Stimulated activated CD8-positive, alpha-beta memory T cell treated with anti-CD3 and anti-CD28 coated beads, Interleukin-7, amount 100 ng/mL, for 4 hours (primary cell): ENCODE data around the gene HSPBP1.
A peak's percentile ranks its signal among the peaks of the same experiment; 100 is the strongest.

Experiments
- DNase-seq, 2 donors: peaks; one replicate each; pipeline ENCODE4 v3.0.0-alpha.2; 2020; ENCODE audit warnings: low read depth in 2 of 2

Gene HSPBP1

DNA sequence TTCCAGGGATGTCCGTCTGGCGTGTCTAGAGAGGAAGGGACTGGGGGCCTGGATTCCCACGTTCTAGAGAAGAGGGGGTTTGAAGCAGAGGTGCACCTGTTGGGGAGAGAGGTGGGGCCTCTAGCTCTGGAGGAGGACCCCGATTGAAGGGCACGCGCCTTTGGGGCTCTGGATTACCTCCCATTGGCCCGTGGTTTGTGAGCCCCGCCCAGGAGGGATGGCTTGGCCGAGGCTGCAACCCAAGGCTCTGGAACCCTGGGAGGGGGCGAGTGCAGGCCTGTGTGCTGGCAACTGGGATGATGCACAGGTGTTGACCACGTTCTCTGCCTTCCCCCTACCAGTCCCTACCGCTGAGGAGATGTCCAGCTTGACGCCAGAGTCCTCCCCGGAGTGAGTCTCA, 25.1 kb upstream of the HSPBP1 start:
- no peak for DNase-seq

DNA sequence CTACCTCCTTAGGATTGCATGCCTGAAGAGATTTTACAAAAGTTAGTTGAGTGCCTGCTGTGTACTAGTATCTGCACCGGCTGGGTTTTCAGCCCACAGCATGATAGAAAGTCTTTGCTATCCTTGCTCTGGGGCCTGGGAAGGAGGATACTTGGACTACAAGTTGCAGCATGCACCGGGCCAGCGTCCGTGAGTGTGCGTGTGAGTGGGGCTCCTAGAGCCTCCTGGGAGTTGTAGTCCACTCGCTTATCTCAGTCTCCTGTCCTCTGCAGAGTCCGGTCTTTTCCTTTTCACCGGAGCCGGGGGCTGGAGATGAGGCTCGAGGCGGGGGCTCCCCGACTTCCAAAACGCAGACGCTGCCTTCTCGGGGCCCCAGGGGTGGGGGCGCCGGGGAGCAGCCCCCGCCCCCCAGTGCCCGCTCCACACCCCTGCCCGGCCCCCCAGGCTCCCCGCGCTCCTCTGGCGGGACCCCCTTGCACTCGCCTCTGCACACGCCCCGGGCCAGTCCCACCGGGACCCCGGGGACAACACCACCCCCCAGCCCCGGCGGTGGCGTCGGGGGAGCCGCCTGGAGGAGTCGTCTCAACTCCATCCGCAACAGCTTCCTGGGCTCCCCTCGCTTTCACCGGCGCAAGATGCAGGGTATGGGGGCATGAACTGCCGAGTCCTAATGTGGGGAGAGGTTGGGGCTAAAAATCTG, 24.5 kb upstream of the HSPBP1 start:
- no peak for DNase-seq

DNA sequence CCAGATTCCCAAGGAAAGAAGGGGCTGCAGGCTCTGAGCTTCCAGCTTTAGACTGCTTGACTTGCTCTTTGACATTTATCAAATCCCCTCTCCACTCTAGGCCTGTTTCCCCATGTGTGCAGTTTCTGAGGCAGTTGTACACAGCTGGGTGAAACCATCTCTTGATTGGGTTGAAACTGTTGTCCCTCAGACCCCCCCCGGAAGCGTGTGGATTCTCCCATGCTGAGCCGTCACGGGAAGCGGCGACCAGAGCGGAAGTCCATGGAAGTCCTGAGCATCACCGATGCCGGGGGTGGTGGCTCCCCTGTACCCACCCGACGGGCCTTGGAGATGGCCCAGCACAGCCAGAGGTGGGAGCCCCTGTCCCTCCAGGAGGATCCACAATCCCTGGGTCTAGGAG, 23.6 kb upstream of the HSPBP1 start:
- DNase-seq: no peak

DNA sequence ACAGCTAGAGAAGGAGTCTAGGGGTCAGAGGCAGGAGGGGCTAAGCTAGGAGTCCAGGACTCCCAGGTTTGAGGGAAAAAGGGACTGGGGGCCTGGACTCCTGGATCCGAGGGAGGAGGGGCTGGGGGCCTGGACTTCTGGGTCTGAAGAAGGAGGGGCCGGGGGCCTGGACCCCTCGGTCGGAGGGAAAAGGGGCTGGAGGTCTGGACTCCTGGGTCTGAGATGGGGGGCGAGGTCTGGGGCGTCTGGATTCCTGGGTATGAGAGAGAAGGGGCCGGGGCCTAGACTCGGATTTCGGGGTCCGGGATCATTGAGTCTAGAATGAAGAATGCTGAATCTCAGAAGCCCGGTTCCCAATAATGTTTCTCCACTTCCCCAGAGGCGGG, 22.4 kb upstream of the HSPBP1 start:
- no peak for DNase-seq

DNA sequence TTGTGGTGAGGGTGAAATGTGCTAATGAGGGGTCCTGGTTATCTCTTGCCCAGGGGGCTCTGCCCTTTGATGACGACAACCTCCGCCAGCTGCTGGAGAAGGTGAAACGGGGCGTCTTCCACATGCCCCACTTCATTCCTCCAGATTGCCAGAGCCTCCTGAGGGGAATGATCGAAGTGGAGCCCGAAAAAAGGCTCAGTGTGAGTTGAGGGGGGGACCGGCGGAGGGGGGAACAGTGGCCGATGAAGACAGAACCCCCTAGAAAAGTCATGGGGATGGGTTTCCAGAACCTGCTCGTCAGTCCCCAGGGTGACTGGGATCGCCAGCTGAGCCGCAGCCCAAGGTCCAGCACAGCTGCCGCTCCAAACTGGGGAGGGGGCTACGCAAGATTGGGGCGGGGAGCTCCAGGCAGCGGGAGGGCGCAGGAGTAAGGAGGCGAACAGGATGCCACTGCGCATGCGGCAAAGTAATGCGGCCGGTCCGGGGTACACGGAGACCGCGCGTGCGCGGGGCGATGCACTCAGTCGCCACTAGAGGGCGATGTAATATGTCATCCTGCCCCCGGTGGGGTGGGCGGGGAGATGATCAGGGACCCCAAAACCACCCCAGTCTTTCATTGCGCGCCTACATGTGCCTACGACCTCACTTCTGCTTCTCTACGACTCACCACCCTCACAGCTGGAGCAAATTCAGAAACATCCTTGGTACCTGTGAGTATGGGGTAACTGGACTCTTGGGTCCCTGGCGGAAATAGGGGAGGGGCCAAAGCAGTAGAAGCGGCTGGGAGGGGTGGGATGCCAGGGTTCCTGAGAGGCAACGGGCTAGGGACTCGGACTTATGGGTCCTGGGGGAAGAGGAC, 21.8 kb upstream of the HSPBP1 start:
- DNase-seq: peak; percentile 88 to 90

DNA sequence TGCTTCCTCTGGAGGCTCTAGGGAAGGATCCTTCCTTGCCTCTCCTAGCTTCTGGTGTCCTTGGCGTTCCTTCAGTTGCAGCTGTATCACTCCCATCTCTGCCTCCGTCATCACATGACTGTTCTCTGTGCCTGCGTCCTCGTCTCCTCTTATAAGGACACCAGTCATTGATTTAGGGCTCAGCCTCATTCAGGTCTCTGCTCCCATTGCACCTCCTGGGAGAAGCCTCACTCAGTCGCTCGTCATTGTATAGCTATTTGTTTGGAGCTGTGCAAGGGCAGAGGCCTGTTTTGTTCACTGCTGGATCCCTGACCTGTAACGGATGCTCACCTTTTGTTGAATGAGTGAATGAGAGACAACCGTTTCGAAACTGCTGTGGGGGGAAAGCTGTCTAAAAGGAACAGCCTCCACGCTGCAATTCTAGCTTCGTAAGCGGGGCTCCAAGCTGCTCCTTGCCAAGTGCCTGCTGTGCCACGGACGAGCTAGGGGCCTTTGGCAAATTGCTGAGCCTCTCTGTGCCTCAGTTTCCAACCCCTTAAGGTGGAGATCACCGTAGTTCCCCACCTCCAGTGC, 21.1 kb upstream of the HSPBP1 start:
- no peak for DNase-seq

DNA sequence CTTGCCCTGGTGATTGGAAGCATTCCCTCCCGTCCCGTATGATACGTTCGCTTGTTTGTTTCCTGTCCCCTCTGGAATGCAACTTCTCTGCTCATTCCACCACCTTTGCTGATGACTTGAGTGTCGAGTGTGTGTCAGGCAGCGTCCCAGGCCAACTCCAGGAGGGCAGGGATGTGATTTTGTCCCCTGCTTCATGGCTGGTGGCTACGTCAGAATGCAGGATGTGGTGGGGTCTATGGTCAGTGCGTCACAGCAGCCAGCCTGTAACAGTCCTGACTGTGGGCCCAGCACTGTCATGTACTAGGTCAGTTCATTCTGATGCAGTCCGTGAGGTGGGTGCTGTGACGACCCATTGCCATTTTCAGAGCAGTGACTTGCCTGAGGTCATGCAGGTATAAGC, 20.1 kb upstream of the HSPBP1 start:
- DNase-seq: no peak

DNA sequence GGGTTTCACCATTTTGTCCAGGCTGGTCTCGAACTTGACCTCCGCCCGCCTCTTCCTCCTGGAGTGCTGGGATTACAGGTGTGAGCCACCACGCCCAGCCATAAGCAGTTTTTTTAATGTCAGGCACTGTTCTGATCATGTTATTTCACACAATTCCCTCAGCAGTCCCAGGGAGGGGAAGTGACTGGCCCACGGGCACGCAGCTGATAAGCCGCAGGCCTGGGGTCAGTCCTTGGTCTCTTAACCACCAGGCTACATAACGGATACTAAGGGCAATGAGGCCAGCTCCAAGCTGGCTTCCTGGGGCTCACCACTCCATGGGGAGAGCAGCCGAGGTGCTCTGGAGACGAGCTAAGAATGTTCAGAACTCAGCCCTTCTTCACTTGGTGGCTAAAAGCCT, 17.4 kb upstream of the HSPBP1 start:
- no peak for DNase-seq

DNA sequence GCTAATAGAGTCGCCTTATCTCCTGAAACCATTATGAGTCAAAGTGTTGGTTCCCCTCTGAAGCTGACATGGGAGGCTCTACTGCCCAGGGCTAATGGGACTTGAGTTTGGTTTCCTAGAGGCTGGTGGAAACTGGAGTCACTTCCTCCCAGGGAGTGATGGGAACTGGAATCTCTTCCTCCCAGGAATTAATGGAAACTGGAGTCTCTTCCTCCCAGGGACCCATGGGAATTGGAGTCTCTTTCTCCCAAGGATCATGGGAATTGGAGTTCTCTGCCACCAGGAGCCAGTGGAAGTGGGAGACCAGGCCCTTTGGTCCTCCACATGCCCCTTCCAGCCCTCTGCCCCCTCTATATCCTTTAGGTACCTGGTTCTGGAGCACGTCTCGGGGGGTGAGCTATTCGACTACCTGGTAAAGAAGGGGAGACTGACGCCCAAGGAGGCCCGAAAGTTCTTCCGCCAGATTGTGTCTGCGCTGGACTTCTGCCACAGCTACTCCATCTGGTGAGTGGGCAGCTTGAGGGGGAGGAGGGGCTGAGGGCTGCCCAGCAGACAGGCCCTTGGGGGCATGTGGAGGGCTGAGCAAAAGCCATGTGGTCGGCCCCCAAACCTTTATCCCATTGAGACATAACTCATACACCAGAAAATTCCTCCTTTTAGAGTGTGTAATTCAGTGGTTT, 9.3 kb upstream of the HSPBP1 start:
- DNase-seq: no peak

DNA sequence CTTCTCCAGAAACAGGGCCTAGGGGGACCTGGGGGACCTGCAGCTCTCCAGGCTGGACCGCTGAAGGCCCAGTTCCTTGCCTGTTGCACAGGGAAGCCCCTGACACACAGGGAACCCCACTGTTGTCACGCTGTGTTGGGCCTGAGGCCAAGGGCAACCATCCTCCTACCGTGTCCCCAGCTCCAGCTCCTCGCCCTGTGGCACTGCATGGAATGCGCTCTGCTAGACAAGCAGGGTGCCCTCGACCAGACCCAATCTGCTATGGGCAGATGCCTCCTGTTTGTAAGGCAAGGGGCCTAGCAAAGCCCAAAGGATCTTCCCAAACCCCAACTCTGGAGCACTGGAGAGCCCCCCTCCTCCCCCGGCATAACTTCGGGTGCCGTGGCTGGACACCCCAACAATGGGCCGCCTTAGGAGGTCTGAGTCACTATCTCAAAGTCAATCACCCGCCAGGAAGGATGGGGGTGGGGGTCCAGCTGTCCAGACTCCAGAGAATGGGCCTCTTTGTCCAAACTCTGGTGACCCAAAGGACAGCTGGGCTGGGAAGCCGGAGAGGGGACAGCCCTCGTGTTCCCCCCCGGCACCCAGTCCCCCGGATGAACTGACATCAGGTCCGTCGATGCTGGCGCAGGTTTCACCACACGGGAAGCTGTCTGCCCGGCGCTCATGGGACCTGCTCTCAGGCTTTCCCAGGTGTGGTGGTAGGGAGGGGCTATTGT, 7.6 kb upstream of the HSPBP1 start:
- no peak for DNase-seq

DNA sequence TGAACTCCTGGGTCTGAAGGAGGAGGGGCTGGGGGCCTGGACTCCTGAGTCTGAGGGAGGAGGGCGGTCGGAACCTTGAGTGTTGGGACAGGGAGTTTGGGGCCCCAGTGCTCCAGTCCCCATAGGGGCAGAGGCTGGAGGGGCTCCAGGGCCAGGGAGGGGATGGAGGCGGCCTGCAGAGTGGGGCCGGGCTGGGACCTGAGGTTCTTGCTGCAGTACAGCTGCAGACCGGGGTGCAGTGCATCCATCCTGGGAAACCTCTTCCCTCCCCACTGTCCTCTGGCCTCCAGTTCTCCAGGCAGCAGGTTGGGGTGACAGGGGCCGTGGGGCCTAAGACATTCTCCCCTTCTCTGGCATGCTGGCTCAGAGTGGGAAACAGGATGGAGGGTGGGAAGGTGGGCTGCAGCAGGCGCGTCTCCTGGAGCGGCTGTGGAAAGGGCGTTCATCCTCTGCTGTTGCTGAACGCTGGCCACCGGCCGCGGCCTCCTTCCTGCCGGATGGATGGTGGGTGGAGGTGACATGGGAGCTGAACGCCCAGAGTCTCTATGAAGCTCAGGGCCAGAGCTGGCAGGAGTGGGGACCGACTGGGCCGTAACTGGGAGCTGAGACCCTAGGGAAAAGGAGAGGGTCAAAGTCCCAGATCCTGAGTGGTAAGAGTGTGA, 5.5 kb upstream of the HSPBP1 start:
- no peak for DNase-seq

DNA sequence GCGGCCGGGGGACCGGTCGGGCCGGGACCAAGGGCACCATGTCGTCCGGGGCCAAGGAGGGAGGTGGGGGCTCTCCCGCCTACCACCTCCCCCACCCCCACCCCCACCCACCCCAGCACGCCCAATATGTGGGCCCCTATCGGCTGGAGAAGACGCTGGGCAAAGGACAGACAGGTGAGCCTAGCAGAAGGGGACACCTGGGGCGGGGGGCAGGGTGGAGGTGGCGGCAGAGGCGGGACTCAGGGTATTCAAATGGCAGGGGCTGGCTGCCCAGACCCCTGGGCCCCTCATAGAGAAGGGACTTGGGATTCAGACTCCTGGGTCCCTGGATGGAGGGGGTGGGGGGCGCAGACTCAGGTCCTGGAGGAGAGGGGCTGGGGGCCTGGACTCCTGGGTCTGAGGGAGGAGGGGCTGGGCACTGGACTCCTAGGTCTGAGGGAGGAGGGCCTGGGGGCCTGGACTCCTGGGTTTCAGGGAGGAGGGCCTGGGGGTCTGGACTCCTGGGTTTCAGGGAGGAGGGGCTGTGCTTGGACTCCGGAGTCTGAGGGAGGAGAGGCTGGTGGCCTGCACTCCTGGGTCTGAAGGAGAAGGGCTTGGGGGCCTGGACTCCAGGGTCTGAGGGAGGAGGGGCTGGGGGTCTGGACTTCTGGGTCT, 4.6 kb upstream of the HSPBP1 start:
- DNase-seq: no peak

DNA sequence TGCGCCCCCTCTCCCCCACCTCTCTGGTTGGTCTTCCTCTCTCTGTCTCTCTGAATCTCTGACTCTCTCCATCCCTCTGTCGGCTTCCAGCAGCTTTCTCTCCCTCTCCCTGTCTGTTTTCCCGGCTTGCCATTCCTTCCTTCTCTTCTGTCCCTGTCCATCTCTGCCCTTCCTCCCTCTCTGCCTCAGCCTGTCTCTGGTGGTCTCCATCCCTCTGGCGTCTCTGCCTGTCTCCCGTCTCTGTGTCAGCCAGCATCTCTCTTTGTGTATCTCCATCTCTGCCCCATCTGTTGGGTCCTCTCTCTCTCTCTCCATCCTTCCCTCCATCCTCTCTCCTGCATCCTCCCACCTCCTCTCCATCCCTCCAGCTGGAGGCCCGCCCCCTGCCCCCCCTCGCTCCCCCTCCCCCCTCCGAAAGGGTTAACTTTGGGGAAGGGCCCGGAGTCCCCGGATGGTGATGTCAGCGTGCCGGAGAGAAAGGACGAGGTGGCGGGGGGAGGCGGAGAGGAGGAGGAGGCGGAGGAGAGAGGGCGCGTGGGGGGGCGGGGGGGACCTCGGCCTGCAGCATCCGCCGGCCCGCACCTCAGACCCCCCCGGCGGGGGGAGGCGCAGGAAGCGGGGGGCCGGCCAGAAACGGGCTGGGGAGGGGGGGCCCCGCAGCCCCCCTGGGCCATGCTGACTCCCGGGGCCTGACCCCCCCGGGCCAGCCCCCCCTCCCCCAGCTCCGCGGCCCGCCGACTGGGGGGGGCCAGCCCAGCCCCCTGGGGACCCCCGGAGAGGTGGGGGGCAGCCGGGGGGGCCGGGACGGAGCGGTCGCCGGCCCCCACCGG, 3.9 kb upstream of the HSPBP1 start, which contains the start of gene BRSK1:
TSS of gene BRSK1 (plus strand) at position 450 of the 830 bp plus-strand sequence. CDS start 446 bp downstream, outside the sequence.
- peak in 1 of 2 donors; percentile 60 for DNase-seq

DNA sequence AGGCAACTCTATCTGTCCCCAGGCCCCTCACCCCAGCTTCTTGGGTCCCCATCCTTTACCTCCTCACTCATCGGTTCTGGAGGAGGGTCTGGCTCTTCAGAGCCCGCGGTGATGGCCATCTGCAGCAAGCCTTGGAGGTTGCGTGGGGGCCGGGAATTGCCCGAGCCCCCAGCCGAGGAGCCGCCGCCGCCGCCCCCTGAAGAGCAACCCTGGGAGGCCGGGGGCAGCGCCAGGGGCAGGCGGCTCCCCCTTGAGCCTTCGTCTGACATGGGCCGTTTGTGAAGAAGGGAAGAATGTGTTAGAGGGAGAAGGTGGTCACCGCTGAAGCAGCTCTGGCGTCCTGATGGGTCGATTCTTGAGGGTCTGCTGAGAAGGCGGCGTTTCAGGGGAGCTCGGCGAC, 570 bp downstream of the HSPBP1 start:
- DNase-seq: no peak

DNA sequence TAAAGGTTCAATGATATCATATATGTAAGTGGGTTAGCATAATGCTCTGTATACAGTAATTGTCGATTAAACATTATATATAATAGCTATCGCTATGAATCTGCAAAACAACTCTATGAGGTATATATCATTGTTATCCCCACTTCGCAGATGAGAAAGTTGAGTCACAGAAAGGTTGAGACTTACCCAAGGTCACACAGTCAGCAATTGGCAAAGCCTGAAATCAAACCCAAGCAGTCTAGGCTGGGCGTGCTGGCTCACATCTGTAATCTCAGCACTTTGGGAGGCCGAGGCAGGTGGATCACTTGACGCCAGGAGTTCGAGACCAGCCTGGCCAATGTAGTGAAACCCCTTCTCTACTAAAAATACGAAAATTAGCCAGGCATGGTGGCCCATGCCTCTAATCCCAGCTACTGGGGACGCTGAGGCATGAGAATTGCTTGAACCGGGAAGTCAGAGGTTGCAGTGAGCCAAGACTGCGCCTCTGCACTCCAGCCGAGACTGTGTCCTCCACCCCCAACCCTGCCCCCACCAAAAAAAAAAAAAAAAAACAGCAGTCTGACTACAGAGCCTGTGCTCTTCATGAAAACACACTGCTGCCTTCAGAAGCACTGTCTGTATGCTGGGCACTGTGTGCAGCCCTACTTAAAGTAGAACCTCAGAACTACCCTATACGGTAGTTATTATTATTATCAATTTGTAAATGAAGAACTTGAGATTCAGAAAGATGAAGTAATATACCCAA, 1.3 kb downstream of the HSPBP1 start:
- DNase-seq: no peak

DNA sequence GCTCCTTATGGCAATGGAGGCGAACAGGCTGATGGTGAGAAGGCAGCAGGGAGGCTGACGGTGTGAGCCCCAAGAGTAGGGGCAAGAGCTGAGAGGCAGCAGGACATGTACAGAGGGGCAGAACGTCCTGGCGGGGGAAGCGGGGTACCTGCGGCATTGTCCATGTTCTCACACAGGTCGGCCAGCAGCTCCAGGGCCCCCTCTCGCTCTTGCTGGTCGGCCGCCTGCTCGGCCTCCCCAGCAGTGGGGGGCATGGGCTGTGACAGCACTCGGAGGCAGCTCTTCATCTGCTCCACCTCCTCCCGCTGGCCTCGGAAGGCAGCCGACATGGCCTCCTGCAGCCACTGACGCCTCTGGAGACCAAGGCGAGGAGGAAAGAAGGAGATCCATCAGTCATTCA, 2.4 kb downstream of the HSPBP1 start:
- no peak for DNase-seq

DNA sequence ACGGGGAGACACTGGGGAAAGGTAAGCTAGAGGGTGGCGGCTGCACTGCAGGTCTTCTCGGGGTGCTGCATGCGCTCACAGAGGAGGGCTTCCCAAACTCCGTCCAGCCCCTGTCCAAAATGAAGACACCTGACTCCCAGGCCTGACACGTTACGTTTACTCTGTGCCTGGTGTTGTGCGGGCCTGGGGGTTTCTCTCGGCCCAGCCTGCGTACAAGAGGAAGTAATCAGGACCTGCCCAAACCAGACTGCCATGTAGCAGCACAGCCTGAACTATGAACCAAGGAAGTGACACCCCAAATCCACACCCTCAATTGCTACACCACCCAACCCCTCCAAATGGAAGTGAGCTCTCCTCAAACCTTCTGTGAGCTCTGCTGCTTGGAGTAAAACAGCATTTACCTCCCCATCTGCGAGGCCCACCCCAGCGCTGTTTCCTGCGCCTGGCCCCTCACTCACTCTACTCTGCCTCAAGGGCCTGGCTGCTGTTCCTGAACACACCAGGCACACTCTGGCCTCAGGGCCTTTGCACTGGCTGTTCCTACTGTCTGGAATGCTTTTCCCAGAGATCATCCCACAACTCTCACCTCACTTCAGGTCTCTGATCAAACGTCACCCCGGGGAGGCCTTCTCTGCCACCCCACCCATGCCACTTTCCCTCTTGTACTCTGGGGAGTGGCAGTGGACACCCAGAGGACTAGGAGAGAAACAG, 3.0 kb downstream of the HSPBP1 start:
- DNase-seq: no peak
